AG09309 (cell line): Measurements from ENCODE around the gene SDR42E1.
"Not testable (repeated sequence)": the region's sequence is repeated elsewhere in the genome, so short reads cannot be mapped to it uniquely, and the experiment has no call there.

Experiments used
- DNase-seq: peaks from one replicate; pipeline ENCODE4 v3.0.0-alpha.2; 2010; ENCODE audit warnings: low read depth
- H3K4me3 ChIP-seq: 2 replicates; pipeline ENCODE4 v1.5.1; 2011; ENCODE audit warnings: mild to moderate bottlenecking, low read depth, low read length, moderate library complexity; ENCODE audit not compliant: control insufficient read depth
- TF ChIP-seq, protein P1 (sequence below): IDR thresholded peaks from 2 replicates; pipeline ENCODE4 v1.5.1; 2011; ENCODE audit warnings: mild to moderate bottlenecking, low read depth, low read length, inconsistent platforms; ENCODE audit not compliant: insufficient read depth, control insufficient read depth; ENCODE audit errors: missing control alignments

Gene SDR42E1

DNA sequence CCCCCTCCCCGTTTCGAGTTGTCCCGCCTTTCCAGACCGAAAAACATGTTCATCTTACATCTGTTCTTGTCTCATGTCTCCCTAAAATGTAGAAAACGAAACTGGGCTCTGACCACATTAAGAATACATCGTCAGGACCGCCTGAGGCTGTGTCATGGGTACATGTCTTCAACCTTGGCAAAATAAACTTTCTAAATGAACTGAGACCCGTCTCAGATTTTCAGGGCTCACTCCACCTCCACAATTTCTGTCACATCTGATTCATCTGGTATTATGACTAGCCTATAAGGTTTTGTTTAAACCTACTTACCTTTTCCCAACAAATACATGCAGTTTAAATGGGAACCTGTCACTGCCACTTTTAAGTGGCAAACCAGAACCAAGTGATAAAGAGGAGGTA, 621 bp downstream of the SDR42E1 start:
- H3K4me3 ChIP-seq: no peak overlapping the region
- TF ChIP-seq, protein P1, sequence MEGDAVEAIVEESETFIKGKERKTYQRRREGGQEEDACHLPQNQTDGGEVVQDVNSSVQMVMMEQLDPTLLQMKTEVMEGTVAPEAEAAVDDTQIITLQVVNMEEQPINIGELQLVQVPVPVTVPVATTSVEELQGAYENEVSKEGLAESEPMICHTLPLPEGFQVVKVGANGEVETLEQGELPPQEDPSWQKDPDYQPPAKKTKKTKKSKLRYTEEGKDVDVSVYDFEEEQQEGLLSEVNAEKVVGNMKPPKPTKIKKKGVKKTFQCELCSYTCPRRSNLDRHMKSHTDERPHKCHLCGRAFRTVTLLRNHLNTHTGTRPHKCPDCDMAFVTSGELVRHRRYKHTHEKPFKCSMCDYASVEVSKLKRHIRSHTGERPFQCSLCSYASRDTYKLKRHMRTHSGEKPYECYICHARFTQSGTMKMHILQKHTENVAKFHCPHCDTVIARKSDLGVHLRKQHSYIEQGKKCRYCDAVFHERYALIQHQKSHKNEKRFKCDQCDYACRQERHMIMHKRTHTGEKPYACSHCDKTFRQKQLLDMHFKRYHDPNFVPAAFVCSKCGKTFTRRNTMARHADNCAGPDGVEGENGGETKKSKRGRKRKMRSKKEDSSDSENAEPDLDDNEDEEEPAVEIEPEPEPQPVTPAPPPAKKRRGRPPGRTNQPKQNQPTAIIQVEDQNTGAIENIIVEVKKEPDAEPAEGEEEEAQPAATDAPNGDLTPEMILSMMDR: no peak
- no peak for DNase-seq

- not testable (repeated sequence) for H3K4me3 ChIP-seq, DNase-seq
Measured at GRCh38 chr16:82009789-82010188, 1.5 kb downstream of the SDR42E1 start.

GRCh38 chr16:82008957-82009592, 2.2 kb downstream of the SDR42E1 start:
- H3K4me3 ChIP-seq: no peak overlapping the region
- no peak for DNase-seq
- TF ChIP-seq, protein P1: no peak

DNA sequence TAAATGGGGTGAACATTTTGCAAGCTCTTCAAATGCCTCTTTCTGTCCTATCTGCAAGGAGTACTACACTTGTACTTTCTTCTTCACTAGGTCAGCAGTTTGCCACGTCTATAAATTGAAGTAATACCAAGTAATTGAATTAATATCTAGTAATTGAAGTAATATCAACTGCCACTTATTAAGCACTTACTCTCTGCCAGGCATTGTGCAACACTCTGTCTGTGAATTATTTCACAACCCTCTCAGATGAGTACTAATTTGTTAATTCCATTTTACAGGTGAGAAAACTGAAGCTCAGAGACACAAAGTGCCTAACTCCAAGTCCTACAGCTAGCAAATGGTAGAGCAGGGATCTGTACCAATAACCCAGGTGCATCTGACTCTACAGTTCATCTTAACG, 4.1 kb downstream of the SDR42E1 start:
- TF ChIP-seq, protein P1: no peak
- no peak for DNase-seq
- H3K4me3 ChIP-seq: no peak overlapping the region

DNA sequence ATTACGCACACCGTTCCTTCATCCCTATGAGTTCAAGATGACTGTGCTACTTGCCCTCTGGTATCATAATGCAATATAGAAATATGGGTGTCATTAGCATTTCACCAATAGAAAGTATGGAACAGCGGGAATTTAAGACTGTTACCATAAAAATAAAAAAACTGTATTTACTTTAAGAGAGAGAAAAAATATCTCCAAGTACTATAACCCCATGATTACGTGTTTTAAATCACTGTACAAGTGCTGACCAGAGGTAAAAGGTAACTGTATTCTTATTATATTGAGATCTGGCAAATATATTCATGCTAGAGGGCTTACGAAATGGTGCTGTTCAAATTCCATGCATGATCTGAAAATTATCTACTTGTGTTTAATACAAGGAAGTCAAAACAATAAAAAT, 5.2 kb downstream of the SDR42E1 start:
- DNase-seq: no peak
- TF ChIP-seq, protein P1: no peak
- no peak overlapping the region for H3K4me3 ChIP-seq

GRCh38 chr16:82005027-82005830, 6.0 kb downstream of the SDR42E1 start:
- TF ChIP-seq, protein P1: no peak
- H3K4me3 ChIP-seq: no peak overlapping the region
- no peak for DNase-seq

DNA sequence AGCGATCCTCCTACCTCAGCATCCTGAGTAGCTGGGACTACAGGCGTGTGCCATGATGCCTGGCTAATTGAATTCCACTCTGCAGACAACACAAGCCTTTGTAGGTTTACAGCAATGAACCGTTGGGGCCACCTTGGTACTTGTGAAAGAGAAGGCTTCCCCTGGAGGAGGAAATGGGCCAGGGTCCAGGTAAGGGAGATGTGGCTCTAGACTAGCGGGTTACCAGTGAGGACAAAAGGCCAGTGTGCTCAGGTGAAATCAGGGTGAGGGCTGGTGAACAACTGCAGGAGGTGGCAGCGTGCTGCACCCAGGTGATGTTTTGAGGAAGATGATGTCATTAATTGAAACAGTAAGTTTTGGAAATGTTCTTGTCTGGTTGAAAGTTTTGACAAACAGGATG, 6.7 kb downstream of the SDR42E1 start:
- no peak overlapping the region for H3K4me3 ChIP-seq
- TF ChIP-seq, protein P1: no peak
- no peak for DNase-seq
